ENCODE measurements around the gene TLE2.

- no peak for TF ChIP-seq POLR2A (IDR thresholded peaks at IDR 0.05)
- TF ChIP-seq CTCF (IDR thresholded peaks at IDR 0.05) = no peak
Measured at GRCh38 chr19:2978772-2979171, 50.3 kb downstream of the TLE2 start.
